HG03354 (cell line): ENCODE measurements around the gene ZFYVE21.

ENCODE experiments used
- ATAC-seq: cut with Tn5 transposase; IDR thresholded peaks from one replicate; pipeline ENCODE4 v1.9.1; 2021; ENCODE audit warnings: mild to moderate bottlenecking; ENCODE audit not compliant: unreplicated experiment, poor library complexity, severe bottlenecking

The ZFYVE21 gene

DNA sequence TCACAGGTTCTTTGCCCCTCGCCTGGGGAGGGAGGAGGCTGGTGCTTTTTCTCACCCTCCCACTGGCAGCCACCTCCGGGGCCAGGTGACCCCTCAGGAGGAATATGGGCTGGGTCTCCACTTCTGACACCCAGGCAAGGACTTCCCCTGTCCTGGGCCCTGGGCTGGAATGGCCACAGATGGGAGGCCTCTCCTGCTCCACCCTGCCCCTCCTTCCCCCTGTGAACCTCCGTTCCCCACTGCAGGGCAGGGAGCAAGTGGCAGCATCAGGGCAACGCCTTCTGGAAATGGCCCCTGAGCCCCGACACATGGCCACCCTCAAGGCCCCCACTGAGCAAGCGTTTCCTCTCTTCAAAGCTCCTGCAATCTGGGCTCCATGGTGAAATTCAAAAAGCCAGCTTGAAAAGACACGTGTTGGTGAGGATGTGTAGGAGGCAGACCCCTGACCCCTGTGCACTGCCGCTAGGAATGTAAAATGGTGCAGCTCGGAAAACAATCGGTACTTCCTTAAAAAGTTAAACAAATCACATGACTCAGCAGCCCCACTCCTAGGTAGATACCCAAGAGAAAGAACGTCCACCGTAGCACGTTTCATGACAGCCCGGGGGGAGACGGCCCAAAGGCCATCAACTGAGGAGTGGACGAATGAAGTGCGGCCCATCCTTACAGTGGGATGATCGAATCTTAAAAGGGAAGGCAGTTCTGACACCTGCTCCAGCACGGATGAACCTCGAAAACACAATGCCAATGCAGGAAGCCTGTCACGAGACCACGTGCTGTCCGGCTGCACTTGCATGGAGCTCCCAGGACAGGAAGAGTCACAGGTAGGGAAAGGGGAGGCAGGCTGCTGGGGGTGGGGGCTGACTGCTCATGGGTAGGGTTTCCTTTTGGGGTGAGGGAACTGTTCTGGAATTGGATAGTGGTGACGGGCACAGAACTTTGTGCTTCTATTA lies 11.9 kb upstream of the ZFYVE21 start:
- no peak for ATAC-seq

DNA sequence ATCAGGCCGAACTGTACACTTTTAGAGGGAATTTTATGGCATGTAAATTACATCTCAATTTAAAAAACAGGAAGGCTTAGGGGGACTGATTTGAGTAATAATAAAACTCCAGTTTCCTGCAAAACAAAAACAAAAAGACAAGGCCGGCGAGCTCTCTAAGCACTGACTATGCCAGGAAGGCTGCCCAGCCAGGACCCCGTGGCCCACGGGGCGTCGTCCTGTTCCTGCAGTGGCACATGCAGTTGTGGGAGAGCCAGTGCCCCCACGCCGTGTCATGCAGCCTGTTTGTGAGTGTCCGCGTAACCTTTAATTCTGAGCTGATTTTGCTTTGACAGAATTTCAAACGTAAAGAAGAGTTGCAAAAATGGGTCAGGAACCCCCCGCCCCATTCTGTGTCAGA lies 10.9 kb upstream of the ZFYVE21 start:
- ATAC-seq, result no peak

DNA sequence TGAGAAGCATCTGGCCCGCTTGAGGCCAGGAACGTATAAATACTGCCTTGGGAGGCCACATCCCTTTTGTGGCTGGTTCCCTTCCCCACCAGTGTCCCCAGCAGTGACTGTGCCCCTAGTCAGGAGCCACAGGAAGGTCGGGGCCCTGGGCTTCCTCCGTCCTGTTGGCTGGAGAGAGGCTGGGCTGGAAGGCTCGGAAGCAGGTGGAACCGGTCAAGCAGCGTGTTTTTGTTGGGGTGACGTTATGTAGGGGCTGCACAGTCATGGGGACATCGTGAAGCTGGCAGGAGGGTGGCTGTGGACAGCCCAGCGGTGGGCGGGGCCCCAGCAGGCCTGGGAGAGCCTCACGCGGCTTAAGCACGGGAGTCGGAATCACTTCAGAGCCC lies 10.5 kb upstream of the ZFYVE21 start:
- no peak for ATAC-seq

DNA sequence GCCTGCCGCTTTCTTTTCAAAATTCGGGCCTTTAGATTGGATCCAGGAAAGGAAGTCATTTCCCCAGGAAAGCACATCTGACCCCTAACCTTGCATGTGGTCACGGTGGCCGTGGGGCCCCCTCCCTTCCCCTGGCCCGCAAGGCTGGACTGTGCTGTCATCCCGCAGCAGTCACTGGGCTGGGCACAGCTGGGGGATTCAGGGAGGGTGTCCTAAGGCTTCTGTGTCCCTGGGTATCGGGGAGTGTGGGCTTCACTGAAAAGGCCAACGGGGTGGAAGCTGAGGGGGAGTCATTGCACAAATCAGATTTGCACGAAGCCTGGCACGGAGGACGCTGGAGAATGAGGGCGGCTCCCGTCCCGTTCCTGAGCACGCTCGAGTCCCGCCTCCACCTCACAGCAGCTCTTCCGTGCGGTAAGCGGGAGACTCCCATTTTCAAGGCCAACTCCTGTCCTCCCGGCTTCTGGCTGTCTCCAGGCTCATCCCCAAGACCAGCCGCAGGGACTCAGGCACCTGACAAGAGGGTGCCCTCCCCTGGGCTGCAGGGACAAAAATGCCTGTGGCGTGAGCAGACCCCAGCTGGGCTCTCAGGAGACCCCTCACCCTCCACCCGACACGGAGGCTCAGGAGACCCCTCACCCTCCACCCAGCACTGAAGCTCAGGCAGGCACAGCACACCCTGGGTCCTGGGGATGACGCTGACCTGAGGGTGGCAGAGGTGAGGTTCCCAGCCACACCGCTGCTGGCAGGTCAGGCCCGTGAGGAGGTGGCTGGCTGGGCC lies 9.9 kb upstream of the ZFYVE21 start:
- ATAC-seq, result no peak

DNA sequence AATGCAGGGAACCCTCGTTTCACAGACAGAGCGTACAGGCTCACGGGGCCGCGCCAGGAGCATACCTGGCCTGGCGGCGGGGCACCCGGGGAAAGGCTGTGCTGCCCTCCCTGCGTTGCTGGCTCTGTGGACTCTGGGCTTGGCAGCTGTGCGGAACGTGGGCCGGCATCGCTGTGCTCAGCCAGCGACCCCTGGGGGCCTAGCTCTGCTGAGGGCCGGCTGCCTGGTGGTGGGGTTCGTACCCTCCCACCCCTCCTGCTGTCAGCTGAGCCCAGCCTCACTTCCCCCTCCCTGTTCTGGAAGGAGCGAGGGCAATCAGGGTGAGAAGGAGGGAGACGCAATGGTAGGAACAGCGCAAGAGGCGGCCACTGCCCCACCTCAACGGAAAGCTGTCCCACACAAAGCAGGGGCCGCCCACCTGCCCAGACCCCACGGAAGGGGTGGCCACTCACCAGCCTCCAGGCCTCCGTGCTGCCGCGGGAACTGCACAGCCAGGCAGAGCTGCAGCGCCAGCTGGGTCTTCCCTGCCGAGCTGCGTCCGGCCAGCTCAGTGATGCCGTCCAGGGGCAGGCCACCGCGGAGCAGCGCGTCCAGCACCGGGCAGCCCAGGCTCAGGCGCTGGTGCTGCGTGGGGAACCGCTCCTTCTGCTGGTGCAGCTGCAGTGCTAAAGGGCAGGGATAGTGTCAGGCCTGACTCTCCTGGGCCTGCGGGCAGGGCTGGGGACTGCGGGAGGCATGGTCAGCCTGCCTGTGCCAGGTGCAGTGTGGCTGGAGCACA lies 8.9 kb upstream of the ZFYVE21 start:
- ATAC-seq, result no peak

DNA sequence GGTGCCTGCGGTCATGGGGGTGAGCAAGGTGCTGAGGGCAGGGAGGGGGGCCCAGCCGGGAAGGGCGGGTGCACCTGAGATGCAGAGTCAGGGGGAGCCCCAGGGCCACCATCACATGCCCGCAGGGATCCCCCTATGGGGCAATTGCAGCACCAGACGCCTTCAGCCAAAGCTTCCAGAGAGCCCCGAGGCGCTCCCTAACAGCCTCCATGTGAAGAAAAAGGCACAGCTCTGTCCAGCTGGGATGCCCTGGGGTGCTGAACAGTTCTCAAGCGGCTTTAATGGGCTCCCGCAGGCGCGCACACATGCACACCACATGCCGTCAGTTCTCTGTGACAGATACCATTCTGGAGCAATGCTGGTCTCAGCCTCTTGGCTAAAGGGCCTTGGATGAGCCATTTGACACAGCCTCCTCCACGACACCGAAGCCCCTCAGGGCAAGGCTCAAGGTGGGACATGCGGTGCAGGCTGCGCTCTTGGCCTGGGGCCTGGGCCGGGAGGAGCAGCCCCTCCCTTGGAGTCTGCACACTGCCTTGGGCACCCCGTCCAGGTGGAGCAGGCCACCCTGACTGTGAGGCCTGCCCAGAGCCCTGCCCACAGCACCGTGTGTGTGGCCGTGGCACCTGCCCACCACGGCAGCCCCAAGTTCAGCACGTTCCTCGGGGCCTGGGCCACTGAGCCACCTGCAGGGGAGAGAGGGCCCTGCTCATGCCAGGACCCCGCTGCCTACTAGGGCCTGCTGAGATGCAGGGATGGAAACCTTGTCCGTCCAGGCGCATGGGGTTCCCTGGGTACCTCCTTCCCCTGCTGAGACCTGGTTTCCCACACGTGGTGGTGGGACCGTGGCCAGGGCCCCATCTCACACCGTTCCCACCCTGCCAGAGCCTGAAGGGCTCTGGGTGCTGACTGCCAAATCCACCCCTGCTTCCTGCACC lies 8.0 kb upstream of the ZFYVE21 start:
- ATAC-seq, result no peak

DNA sequence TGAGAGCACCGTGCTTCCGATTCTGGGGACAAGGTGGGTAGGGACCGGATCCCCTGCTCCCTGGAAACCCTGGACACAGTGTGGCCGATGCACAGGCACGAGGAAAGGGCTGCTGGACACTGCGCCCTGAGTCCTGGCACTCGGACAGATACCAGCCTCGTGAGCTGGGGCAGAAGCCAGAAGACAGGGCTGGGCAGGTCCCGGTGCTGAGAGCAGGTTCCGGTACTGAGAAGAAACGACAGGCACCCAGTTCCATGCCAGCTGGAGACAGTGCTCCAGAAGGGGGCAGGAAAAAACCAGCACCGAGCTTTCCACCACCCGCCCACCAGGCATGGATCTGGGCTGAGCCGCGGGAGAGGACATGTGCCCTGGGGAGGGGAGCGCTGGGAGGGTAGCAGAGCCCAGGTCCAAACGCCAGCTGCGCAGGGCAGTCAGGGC lies 6.8 kb upstream of the ZFYVE21 start:
- no peak for ATAC-seq

GRCh38 chr14:103709814-103710213 lies 5.8 kb upstream of the ZFYVE21 start:
- ATAC-seq, result no peak

GRCh38 chr14:103710771-103711377 lies 4.7 kb upstream of the ZFYVE21 start:
- no peak for ATAC-seq

DNA sequence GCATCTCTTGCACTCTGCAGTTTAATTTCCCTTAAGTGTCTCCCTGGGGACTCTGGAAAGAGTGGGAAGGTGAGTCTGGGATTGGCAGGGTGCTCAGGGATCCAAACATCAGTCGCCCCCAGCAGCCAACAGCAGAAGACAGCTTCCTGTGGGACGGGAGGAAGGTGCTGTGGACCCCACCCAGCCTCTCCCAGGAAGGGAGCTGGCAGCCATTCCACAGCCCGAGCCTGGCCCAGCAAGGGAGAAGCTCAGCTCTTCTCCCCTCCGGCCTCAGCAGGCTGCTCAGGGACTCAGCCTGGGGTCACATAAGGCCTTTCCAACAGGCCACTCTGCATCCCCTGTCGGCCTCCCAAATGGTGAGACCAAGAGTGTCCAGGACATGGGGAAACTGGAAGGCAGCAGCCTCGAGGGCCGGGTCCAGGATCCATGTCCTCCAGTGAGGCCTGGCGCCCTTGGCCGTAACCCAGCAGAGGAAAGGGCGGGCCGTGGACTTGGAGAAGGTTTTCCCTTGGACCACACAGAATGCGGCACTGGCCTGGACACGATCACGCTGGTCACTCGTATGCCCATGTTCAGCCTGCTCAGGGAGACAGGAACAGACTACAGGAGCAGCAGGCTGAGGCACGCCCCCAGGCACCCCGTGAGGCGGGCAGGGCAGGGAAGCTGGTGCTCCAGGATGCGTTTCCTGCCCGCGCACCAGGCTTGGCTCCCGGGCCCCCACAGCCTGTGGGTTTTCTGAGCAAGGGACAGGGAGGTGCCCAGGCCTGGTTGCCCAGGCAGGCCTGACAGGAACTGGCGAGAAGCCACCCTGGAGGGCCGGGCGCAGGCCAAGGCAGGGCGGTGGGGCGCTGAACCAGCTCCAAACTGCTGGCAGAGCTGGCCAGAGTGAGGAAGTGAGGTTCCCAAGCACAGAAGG lies 3.8 kb upstream of the ZFYVE21 start:
- no peak for ATAC-seq

- no peak for ATAC-seq
These were observed 2.9 kb upstream of the ZFYVE21 start for GRCh38 chr14:103712633-103713247.

GRCh38 chr14:103713304-103714062 lies 2.1 kb upstream of the ZFYVE21 start:
- no peak for ATAC-seq

DNA sequence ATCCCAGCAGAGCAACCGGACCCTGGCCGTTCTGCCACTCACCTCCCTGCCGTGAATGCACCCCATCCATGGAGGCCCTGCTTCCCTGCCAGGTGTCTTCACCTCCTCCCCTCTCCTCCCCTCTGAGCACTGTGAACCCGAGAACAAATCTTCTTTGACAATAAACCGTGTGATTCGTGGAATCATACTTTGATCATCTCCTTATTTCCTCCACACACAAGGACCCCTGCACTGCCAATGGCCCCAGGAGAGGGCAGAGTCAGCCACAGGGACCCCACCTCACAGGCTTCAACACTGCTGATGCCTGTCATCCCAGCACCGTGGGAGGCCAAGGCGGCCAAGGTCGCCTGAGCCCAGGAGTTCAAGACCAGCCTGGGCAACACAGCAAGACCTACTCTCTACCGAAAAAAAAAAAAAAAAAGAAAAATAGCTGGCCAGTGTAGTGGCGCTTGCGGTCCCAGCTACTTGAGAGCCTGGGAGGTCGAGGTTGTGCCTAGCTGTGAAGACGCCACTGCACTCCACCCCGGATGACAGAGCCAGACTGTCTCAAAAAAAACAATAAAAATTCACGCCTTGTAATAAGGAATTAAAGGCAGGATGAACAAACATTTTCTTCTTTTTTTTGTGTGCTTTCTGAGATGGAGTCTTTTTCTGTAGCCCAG lies 1.4 kb upstream of the ZFYVE21 start:
- no peak for ATAC-seq

GRCh38 chr14:103716091-103716801 lies 636 bp downstream of the ZFYVE21 start:
- ATAC-seq, result peak; percentile 7

DNA sequence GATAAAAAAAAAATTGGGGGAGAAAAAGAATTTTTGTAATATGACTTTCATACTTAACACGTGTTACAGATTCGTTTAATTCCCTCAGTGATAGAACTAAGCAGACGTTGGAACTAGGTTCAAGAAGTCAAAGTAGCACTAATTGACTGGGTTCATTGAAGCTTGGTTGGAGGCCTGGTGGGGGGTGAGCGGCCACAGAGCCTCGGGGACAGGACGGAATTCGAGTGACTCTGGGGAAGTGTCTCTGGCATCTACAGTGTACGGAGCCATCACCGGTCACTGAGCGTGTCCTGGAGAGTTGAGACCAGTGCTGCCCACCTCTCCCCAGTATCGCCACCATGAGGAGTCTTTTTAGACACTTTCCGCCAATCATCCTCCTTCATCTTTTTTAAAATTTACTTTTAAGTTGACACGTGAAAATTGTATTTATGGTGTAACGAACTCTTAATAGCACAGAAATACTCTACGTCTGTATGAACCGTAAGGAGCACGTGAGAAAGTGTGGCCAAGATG lies 1.3 kb downstream of the ZFYVE21 start:
- ATAC-seq, result no peak
